Measurements from ENCODE around the gene B3GALT6. TPM values are rescaled to one million over a fixed set of nuclear protein-coding genes. Genes with fewer than 3 reads are reported as not detected.

Gene B3GALT6
- total and polyA plus RNA-seq, 5 experiments from 2014 or later = 8.8 to 24.6 (median 21.4) TPM

- H3K27me3 Mint-ChIP-seq = no peaks in the 10 kb centered on the region
- DNase-seq = no peak
- no peak for ATAC-seq
- POLR2A ChIA-PET = no interaction called here
- H3K4me3 Mint-ChIP-seq = no peak overlapping the region
- H3K9me3 Mint-ChIP-seq = no peaks in the 10 kb centered on the region
- H3K27ac Mint-ChIP-seq = no peak overlapping the region
- H3K4me1 Mint-ChIP-seq = peaks cover 11 to 39% (median 26%) of the 10 kb centered on the region in 4 donors
- peaks cover 0 to 48% (median 0%) of the 10 kb centered on the region in 3 donors for H3K36me3 Mint-ChIP-seq
Measured at GRCh38 chr1:1255611-1256010, 23.6 kb downstream of the B3GALT6 start.

DNA sequence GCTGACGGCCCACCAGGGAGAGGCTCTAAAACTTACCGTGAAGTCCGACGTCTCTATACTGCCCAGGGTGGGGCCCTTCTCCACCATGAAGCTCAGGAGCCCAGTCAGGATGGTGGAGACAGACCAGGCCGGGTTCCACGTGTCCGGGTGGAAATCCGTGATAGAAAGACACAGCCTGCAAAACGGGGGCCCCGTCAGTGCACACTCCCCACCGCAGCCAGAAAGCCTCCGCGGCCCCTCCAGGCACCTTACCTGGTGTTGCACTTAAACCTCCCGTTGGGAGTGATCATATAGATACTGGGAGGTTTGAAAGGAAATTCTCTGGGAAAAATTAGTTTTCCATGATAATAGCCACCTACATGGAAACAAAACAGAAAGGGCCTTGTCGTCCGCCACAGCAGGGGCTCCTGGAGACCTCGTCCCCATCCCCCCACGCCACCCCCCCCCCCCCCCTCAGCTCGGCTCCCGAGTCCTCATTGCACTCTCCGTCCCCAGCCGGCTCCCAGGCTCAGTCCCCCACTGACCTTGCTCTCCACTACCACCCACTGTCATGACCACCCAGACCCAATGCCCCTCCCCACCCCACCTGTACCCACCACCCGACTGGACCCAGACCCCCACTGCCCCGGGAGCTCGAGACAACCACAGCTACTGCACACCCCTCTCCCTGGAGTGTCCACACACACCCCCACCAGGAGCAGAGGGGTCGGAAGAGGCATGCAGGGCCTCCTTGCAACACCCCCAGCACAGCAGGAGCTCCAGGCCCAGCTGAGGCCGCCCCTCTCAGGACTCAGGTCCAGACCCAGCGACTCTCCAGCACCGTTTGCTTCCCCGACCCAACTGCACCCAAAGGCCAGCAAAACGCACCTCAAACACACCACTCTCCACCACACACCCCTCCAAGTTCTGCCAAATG lies 25.2 kb downstream of the B3GALT6 start:
- peak overlapping the region in 3 of 10 donors; percentile 35 to 86 (median 46) for H3K27ac Mint-ChIP-seq
- H3K27me3 Mint-ChIP-seq = no peaks in the 10 kb centered on the region

GRCh38 chr1:1259119-1259488 lies 27.1 kb downstream of the B3GALT6 start:
- Mint-ChIP-seq H3K4me3 (no peak overlapping the region), H3K27me3 (no peaks in the 10 kb centered on the region), H3K36me3 (peaks cover 0 to 63% (median 0%) of the 10 kb centered on the region in 3 donors), H3K9me3 (no peaks in the 10 kb centered on the region), H3K27ac (peak overlapping the region in 2 of 10 donors; percentile 31 to 75), H3K4me1 (peaks cover 7 to 39% (median 18%) of the 10 kb centered on the region in 4 donors)
- DNase-seq (no peak), ATAC-seq (no peak)
- POLR2A ChIA-PET = no interaction called here

More for the DNA sequence above, 25.2 kb downstream of the B3GALT6 start:
- POLR2A ChIA-PET = interaction anchor here (0.6 to 0.8 kb wide), 2 partner anchors 10 to 765 kb away, joined by 3 read pairs; no protein-coding TSS in a partner anchor
- Mint-ChIP-seq H3K4me3 (no peak overlapping the region), H3K4me1 (peaks cover 9 to 40% (median 25%) of the 10 kb centered on the region in 4 donors), H3K9me3 (no peaks in the 10 kb centered on the region), H3K36me3 (peaks cover 0 to 59% (median 0%) of the 10 kb centered on the region in 3 donors)
- DNase-seq (no peak), ATAC-seq (no peak)

GRCh38 chr1:1259540-1259939 lies 27.5 kb downstream of the B3GALT6 start:
- DNase-seq (no peak), ATAC-seq (no peak)
- H3K36me3 Mint-ChIP-seq = peaks cover 0 to 62% (median 0%) of the 10 kb centered on the region in 3 donors
- no peaks in the 10 kb centered on the region for H3K9me3 Mint-ChIP-seq
- H3K4me1 Mint-ChIP-seq = peaks cover 7 to 39% (median 18%) of the 10 kb centered on the region in 4 donors
- no peak overlapping the region for H3K4me3 Mint-ChIP-seq
- H3K27ac Mint-ChIP-seq = peak overlapping the region in 4 of 10 donors; percentile 65 to 80 (median 77)
- POLR2A ChIA-PET = no interaction called here
- H3K27me3 Mint-ChIP-seq = no peaks in the 10 kb centered on the region

GRCh38 chr1:1259951-1260600 lies 28.0 kb downstream of the B3GALT6 start:
- POLR2A ChIA-PET = interaction anchor here (1.2 kb wide), 1 partner anchor 21 kb away, joined by 3 read pairs; no protein-coding TSS in a partner anchor
- peaks cover 10 to 45% (median 18%) of the 10 kb centered on the region in 4 donors for H3K4me1 Mint-ChIP-seq
- ATAC-seq (no peak), DNase-seq (no peak)
- no peaks in the 10 kb centered on the region for H3K9me3 Mint-ChIP-seq
- H3K27ac Mint-ChIP-seq = peak overlapping the region in 5 of 10 donors; percentile 59 to 80 (median 78)
- H3K27me3 Mint-ChIP-seq = no peaks in the 10 kb centered on the region
- H3K4me3 Mint-ChIP-seq = no peak overlapping the region
- peaks cover 0 to 58% (median 0%) of the 10 kb centered on the region in 3 donors for H3K36me3 Mint-ChIP-seq

- DNase-seq = no peak
- ATAC-seq = peak; percentile 56 to 58
- H3K27me3 Mint-ChIP-seq = no peaks in the 10 kb centered on the region
- POLR2A ChIA-PET = interaction anchor here (0.7 to 1.5 kb wide), 4 partner anchors 10 to 145 kb away, joined by 3 to 8 read pairs (median 4); partner anchors contain the start of gene UBE2J2
- H3K36me3 Mint-ChIP-seq = peaks cover 0 to 55% (median 0%) of the 10 kb centered on the region in 3 donors
- no peaks in the 10 kb centered on the region for H3K9me3 Mint-ChIP-seq
- H3K4me1 Mint-ChIP-seq = peaks cover 10 to 48% (median 20%) of the 10 kb centered on the region in 4 donors
- H3K4me3 Mint-ChIP-seq = peak overlapping the region in 9 of 10 donors; percentile 33 to 82 (median 60)
- peak overlapping the region in 9 of 10 donors; percentile 24 to 89 (median 80) for H3K27ac Mint-ChIP-seq
Measured at GRCh38 chr1:1260843-1261560, 29.0 kb downstream of the B3GALT6 start.

- no peak for DNase-seq
- H3K36me3 Mint-ChIP-seq = peaks cover 0 to 51% (median 0%) of the 10 kb centered on the region in 3 donors
- no peaks in the 10 kb centered on the region for H3K9me3 Mint-ChIP-seq
- no peak overlapping the region for H3K27ac Mint-ChIP-seq
- H3K4me3 Mint-ChIP-seq = no peak overlapping the region
- no peak for ATAC-seq
- peaks cover 11 to 51% (median 21%) of the 10 kb centered on the region in 4 donors for H3K4me1 Mint-ChIP-seq
- POLR2A ChIA-PET = interaction anchor here (1.5 kb wide), 1 partner anchor 9 kb away, joined by 8 read pairs; no protein-coding TSS in a partner anchor
- no peaks in the 10 kb centered on the region for H3K27me3 Mint-ChIP-seq
Measured at GRCh38 chr1:1262071-1262470, 30.0 kb downstream of the B3GALT6 start.

DNA sequence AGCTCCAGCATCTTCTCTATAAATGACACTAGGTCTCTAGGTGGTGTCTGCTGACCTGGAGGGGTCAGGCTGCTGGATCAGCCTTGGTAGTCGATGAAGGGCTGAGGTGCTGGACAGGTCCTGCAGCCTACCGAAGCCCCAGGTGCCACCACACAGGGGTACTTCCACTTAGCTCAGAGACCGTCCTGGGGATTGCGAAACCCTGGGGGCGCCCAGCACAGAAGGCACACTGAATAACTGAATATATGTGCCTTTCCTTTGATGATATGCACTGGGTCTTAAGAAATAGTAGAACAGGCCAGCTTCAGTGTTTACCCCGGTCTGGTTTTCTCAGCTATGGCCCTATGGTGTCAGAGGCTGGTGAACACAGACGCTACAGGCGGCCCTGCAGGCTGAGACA lies 30.7 kb downstream of the B3GALT6 start:
- Mint-ChIP-seq H3K36me3 (peaks cover 0 to 50% (median 0%) of the 10 kb centered on the region in 3 donors), H3K9me3 (no peaks in the 10 kb centered on the region), H3K27ac (peak overlapping the region in 1 of 10 donors; percentile 17), H3K4me1 (peaks cover 11 to 51% (median 21%) of the 10 kb centered on the region in 4 donors), H3K4me3 (peak overlapping the region in 1 of 10 donors; percentile 28), H3K27me3 (no peaks in the 10 kb centered on the region)
- DNase-seq (no peak), ATAC-seq (no peak)
- POLR2A ChIA-PET = interaction anchor here (1.5 kb wide), 1 partner anchor 8 kb away, joined by 8 read pairs; no protein-coding TSS in a partner anchor

GRCh38 chr1:1264026-1264425 lies 32.0 kb downstream of the B3GALT6 start:
- H3K27me3 Mint-ChIP-seq = no peaks in the 10 kb centered on the region
- peaks cover 0 to 51% (median 0%) of the 10 kb centered on the region in 3 donors for H3K36me3 Mint-ChIP-seq
- no peaks in the 10 kb centered on the region for H3K9me3 Mint-ChIP-seq
- ATAC-seq (no peak), DNase-seq (no peak)
- POLR2A ChIA-PET = interaction anchor here (0.8 to 1.1 kb wide), 2 partner anchors 10 to 37 kb away, joined by 3 to 4 read pairs; partner anchors contain the start of gene UBE2J2
- H3K4me3 Mint-ChIP-seq = no peak overlapping the region
- no peak overlapping the region for H3K27ac Mint-ChIP-seq
- H3K4me1 Mint-ChIP-seq = peaks cover 15 to 56% (median 20%) of the 10 kb centered on the region in 4 donors

- POLR2A ChIA-PET = no interaction called here
- Mint-ChIP-seq H3K4me3 (no peak overlapping the region), H3K9me3 (no peaks in the 10 kb centered on the region), H3K27me3 (no peaks in the 10 kb centered on the region), H3K4me1 (peaks cover 13 to 53% (median 21%) of the 10 kb centered on the region in 4 donors), H3K36me3 (peaks cover 0 to 50% (median 0%) of the 10 kb centered on the region in 3 donors), H3K27ac (peak overlapping the region in 1 of 10 donors; percentile 46)
- ATAC-seq (peak in 1 of 2 donors; percentile 23), DNase-seq (peak in 2 of 10 donors; percentile 27 to 29)
Measured at GRCh38 chr1:1264868-1265272, 32.8 kb downstream of the B3GALT6 start.

DNA sequence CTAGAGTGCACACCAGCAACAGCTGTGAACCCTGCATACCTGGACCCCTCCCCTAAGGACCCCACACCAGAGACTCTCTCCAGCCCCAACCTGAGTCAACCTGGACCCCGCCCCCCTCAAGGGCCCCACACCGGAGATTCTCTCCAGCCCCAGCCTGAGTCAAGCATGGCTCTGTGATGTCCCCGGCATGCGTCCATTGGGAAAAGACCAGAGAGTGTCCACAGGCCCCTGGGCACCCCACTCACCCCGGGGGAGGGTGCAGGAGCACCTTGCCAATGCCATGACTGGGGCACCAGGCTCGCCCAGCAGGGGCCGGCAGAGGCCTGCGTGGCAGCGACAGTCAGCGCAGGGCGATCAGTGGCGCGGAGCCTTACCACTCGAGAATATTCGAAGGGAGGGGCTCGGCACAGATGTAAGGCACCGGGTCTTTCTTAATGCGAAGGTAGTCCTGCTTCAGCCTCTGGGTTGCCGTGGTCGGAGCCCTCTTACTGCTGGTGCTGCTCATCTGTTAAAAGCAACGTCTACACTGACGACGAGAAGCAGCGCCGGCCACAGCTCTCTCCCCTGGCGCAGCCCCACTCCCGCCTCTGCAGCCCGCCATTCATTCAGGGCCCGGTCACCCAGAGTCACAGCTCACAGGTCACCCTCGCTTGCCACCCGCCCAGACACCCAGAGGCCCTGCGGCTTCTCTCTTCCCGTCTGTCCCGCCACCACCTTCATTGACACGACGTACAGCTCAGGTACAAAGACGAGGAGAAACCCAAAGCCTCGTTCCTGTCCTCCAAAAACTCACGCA lies 35.6 kb downstream of the B3GALT6 start:
- Mint-ChIP-seq H3K9me3 (no peaks in the 10 kb centered on the region), H3K4me3 (peak overlapping the region in 2 of 10 donors; percentile 1 to 34), H3K36me3 (peaks cover 0 to 50% (median 1%) of the 10 kb centered on the region in 3 donors), H3K27me3 (no peaks in the 10 kb centered on the region), H3K27ac (peak overlapping the region in 1 of 10 donors; percentile 80), H3K4me1 (peaks cover 30 to 60% (median 39%) of the 10 kb centered on the region in 4 donors)
- DNase-seq (no peak), ATAC-seq (no peak)
- POLR2A ChIA-PET = no interaction called here

Measured in naive thymus-derived CD8-positive, alpha-beta T cell (primary cell).